ENCODE measurements around the gene TAAR1.

DNA sequence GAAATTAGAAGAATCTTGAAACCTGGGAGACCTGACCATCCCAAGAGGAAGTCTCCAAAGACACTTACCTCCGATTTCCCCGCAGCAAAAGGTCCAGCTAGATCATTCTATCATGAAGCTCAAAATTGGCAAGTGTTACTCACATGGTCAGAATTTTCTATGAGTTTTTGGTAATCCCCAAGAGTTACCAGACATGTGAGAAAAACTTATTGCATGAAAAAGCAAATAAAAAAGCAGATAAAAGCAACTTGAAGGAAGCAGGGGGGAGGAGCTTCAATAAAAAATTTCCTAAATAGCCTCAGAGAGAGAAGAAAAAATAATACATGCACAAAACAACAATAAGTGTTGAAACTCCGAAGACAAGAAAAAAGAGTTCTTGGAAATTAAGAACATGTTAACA is 27.5 kb upstream of the TAAR1 start:
- TF ChIP-seq, protein P1, sequence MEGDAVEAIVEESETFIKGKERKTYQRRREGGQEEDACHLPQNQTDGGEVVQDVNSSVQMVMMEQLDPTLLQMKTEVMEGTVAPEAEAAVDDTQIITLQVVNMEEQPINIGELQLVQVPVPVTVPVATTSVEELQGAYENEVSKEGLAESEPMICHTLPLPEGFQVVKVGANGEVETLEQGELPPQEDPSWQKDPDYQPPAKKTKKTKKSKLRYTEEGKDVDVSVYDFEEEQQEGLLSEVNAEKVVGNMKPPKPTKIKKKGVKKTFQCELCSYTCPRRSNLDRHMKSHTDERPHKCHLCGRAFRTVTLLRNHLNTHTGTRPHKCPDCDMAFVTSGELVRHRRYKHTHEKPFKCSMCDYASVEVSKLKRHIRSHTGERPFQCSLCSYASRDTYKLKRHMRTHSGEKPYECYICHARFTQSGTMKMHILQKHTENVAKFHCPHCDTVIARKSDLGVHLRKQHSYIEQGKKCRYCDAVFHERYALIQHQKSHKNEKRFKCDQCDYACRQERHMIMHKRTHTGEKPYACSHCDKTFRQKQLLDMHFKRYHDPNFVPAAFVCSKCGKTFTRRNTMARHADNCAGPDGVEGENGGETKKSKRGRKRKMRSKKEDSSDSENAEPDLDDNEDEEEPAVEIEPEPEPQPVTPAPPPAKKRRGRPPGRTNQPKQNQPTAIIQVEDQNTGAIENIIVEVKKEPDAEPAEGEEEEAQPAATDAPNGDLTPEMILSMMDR (IDR thresholded peaks at IDR 0.05) = no peak
- TF ChIP-seq CBX2 (IDR thresholded peaks at IDR 0.05; ENCODE audit: borderline replicate concordance, low read depth) (no peak), MYC (IDR thresholded peaks at IDR 0.05; ENCODE audit: borderline replicate concordance, low read length) (no peak), ZFP36 (IDR thresholded peaks at IDR 0.05; ENCODE audit: borderline replicate concordance, partially characterized antibody) (no peak), SMC3 (IDR thresholded peaks at IDR 0.05) (no peak), PBX3 (IDR thresholded peaks at IDR 0.05) (no peak), KDM1A (IDR thresholded peaks at IDR 0.05; ENCODE audit: low read depth) (no peak), CHD2 (IDR thresholded peaks at IDR 0.05; ENCODE audit: low read length, partially characterized antibody) (no peak)
